Peyer's patch (tissue), 4 donors: Measurements from ENCODE around the gene CHRNG. TPM values are rescaled to one million over a fixed set of nuclear protein-coding genes. Genes with fewer than 3 reads are reported as not detected.
A peak's percentile ranks its signal among the peaks of the same experiment; 100 is the strongest.

ENCODE experiments used
- DNase-seq, 3 donors: peaks; one replicate each; pipeline ENCODE4 v3.0.0-alpha.2; 2017 to 2019
- H3K27ac ChIP-seq, 4 donors: fragments of 200-600 bp; sonication (generic); one replicate each; pipeline ENCODE4 v1.5.1; 2016 to 2019
- H3K27me3 ChIP-seq, 2 donors: fragments of 200-600 bp; sonication (generic); one replicate each; pipeline ENCODE4 v1.5.1; 2019
- H3K36me3 ChIP-seq, 3 donors: fragments of 200-600 bp; sonication (generic); one replicate each; pipeline ENCODE4 v1.5.1; 2016 to 2019
- H3K4me1 ChIP-seq, 4 donors: fragments of 200-600 bp; sonication (generic); one replicate each; pipeline ENCODE4 v1.5.1; 2016 to 2019
- H3K4me3 ChIP-seq, 4 donors: fragments of 200-600 bp; sonication (generic); 1 replicate in 3 of 4; 2 replicates in 1 of 4; pipeline ENCODE4 v1.5.1; 2016 to 2019; ENCODE audit warnings: mild to moderate bottlenecking in 1 of 4
- H3K9me3 ChIP-seq, 4 donors: fragments of 200-600 bp; sonication (generic); one replicate each; pipeline ENCODE4 v1.5.1; 2016 to 2019; ENCODE audit warnings: mild to moderate bottlenecking in 1 of 4
- POLR2A ChIP-seq, 2 donors: fragments of 450-650 bp; IDR thresholded peaks; one replicate each; pipeline ENCODE4 v1.5.1; 2017; ENCODE audit warnings: antibody characterized with exemption in 2 of 2, mild to moderate bottlenecking in 2 of 2, moderate library complexity in 2 of 2
- total RNA-seq, 4 donors: library from RNA; depleted of rRNA; stranded (reverse); fragments of >200 nt; gene quantifications; one replicate each; pipeline ENCODE4 v1.1.0, GENCODE V29; 2016
- TF ChIP-seq, protein P1 (sequence below), 6 experiments: fragments of 450-650 bp in 4 of 6; fragments of 200-600 bp in 2 of 6; sonication (generic) in 1 of 6; IDR thresholded peaks; one replicate each; pipeline ENCODE4 v1.5.1; 2017 to 2019; ENCODE audit warnings: antibody characterized with exemption in 6 of 6, mild to moderate bottlenecking in 3 of 6, moderate library complexity in 1 of 6

Gene CHRNG
- total RNA-seq, 4 donors from 2014 or later: not detected

DNA sequence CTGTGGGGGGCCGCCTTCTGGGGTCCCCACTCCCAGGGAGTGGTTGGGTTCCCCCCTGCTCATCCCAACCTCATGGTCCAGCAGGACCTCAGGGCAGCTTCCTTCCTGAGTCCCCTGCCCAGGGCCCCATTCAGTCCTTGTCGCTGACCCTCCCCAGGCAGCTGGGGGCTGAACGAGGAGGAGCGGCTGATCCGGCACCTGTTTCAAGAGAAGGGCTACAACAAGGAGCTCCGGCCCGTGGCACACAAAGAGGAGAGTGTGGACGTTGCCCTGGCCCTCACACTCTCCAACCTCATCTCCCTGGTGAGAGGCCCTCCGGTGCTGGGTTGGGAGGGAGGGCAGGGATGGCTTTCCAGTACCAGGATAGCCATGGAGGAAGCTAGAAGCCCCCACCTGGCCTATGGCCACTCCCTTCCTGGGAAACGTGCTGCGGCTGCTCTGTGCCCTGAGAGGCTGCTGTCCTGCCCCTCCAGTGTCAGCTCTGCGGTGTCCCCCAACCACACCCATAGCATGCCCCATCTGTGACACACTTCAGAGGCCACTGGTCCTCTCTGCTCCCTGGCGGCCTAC, 13.0 kb upstream of the CHRNG start:
- peaks cover 0 to 25% (median 16%) of the 10 kb centered on the region in 4 donors for H3K4me1 ChIP-seq
- H3K9me3 ChIP-seq: no peaks in the 10 kb centered on the region
- H3K4me3 ChIP-seq: no peak overlapping the region
- H3K27me3 ChIP-seq: peaks cover 0 to 27% of the 10 kb centered on the region in 2 donors
- no peaks in the 10 kb centered on the region for H3K36me3 ChIP-seq
- H3K27ac ChIP-seq: no peak overlapping the region
- DNase-seq: no peak
- TF ChIP-seq, protein P1, sequence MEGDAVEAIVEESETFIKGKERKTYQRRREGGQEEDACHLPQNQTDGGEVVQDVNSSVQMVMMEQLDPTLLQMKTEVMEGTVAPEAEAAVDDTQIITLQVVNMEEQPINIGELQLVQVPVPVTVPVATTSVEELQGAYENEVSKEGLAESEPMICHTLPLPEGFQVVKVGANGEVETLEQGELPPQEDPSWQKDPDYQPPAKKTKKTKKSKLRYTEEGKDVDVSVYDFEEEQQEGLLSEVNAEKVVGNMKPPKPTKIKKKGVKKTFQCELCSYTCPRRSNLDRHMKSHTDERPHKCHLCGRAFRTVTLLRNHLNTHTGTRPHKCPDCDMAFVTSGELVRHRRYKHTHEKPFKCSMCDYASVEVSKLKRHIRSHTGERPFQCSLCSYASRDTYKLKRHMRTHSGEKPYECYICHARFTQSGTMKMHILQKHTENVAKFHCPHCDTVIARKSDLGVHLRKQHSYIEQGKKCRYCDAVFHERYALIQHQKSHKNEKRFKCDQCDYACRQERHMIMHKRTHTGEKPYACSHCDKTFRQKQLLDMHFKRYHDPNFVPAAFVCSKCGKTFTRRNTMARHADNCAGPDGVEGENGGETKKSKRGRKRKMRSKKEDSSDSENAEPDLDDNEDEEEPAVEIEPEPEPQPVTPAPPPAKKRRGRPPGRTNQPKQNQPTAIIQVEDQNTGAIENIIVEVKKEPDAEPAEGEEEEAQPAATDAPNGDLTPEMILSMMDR (IDR thresholded peaks at IDR 0.05): no peak
- TF ChIP-seq POLR2A (IDR thresholded peaks at IDR 0.05): no peak

DNA sequence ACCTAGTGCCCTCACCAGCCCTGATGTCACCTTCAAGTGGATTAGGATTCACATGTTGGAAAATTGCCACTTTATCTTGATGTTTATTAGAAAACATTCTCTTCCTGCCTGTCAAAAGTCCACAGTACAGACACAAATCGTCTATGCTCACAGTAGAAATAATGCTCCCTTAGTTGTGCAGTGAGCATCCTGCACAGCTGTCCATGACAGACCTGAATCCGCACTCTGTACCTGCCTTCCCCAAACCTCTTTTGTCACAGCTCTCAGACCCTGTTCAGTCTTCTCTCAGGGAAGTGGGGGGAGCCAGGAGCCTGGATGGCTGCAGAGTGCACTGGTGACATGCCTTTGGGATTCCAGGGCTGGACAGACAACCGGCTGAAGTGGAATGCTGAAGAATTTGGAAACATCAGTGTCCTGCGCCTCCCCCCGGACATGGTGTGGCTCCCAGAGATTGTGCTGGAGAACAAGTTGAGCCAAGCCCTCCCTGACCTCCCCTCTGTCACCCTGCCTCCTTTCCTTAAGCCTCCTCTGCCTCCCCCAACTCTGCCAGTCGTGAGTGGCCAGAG, 11.5 kb upstream of the CHRNG start:
- TF ChIP-seq, protein P1 (IDR thresholded peaks at IDR 0.05): no peak
- TF ChIP-seq POLR2A (IDR thresholded peaks at IDR 0.05): no peak
- no peak overlapping the region for H3K27ac ChIP-seq

DNA sequence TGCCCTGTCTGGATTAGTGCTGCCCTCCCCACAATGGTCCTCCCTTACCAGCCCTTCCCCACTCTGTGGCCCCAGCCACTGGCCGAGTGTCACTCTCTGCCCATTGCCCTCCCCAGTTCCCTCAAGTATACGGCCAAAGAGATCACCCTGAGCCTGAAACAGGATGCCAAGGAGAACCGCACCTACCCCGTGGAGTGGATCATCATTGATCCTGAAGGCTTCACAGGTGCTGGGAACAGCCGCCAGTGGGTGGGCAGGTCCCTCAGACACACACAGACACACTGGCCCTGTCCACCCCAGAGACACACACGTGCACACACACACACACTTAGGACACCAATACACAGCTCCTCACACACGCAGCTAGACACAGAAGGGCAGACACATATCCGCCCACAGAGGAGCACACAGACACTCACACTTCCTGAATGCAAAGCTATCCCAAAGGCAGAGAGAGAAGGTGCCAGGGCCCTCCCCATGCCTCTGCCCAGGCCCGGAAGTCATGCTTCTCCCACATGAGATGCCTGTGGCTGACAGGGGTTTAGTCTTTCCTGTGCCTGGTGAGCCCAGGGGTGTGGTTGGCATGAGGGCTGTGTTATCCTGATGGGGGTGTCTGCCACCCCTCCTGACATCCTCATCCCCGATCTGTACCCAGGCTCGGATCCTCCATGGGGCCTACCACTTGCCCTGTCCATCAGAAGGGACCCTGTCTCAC, 10.6 kb upstream of the CHRNG start:
- TF ChIP-seq, protein P1 (IDR thresholded peaks at IDR 0.05): no peak
- no peak for TF ChIP-seq POLR2A (IDR thresholded peaks at IDR 0.05)
- peak in 1 of 3 donors; percentile 37 for DNase-seq
- peaks cover 0 to 9% of the 10 kb centered on the region in 2 donors for H3K27me3 ChIP-seq
- no peaks in the 10 kb centered on the region for H3K9me3 ChIP-seq
- H3K36me3 ChIP-seq: no peaks in the 10 kb centered on the region
- H3K27ac ChIP-seq: no peak overlapping the region
- H3K4me1 ChIP-seq: peaks cover 0 to 6% (median 2%) of the 10 kb centered on the region in 4 donors
- no peak overlapping the region for H3K4me3 ChIP-seq

More for the DNA sequence above, 11.5 kb upstream of the CHRNG start:
- Histone ChIP-seq H3K4me3 (no peak overlapping the region), H3K9me3 (no peaks in the 10 kb centered on the region), H3K4me1 (peaks cover 0 to 12% (median 6%) of the 10 kb centered on the region in 4 donors), H3K27me3 (peaks cover 0 to 18% of the 10 kb centered on the region in 2 donors), H3K36me3 (no peaks in the 10 kb centered on the region)
- DNase-seq: no peak

DNA sequence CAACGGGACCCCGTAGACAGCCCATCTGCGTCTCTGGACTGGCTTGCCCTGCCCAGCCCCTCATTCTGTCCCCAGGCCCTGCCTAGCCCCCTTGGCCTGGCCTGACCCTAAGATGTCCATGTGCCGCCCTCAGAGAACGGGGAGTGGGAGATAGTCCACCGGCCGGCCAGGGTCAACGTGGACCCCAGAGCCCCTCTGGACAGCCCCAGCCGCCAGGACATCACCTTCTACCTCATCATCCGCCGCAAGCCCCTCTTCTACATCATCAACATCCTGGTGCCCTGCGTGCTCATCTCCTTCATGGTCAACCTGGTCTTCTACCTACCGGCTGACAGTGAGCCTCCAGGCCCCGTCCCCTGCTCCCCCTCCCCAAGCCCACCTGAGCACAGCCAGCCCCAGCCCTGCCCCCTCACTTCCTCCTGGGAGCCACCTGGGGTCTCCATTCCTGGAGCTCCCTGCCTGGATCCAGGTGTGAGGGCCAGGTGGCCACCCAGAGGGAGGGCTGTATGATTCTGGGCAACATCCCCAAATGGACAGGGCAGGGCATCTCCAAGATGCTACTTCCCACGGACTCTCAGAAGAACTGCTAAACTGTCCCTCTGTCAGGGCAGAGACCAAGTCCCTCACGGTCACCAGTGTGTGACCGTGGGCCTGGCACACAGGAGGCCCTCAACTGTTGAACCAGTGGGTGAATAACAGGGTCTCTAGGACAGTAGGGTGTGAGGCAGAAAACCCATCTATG, 9.5 kb upstream of the CHRNG start:
- H3K27ac ChIP-seq: no peak overlapping the region
- H3K36me3 ChIP-seq: no peaks in the 10 kb centered on the region
- TF ChIP-seq, protein P1 (IDR thresholded peaks at IDR 0.05): no peak
- TF ChIP-seq POLR2A (IDR thresholded peaks at IDR 0.05): no peak
- H3K9me3 ChIP-seq: no peaks in the 10 kb centered on the region
- H3K27me3 ChIP-seq: no peaks in the 10 kb centered on the region
- H3K4me1 ChIP-seq: no peaks in the 10 kb centered on the region
- H3K4me3 ChIP-seq: no peak overlapping the region
- DNase-seq: peak in 1 of 3 donors; percentile 37

DNA sequence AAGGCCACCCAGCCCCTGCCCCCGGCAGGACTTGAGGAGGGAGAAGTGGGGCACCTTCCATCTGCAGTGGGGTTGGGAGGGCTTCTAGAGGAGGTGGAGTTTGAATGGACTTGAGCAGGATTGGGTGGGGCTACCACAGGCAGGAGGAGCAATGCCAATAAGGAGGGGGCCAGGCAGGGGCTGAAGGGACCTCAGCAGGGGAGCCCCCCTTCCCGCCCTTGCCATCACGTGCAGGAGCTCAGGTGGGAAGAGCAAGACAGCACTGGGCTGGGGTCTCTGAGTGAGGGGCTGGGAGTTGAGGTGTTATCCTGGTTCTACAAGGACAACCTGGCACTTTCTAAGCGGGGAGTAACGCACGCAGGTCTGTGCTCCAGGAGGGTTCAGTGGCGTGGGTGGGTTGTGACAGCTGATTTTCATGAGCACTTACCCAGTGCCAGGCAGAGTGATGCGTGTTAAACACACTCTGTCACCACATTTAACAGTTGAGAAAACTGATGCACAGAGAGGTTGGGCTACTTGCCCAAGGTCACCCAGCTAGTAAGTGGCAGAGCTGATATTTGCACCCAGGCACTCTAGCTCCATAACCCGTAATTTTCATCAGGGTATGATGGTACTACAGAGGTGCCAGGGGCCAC, 8.7 kb upstream of the CHRNG start:
- Histone ChIP-seq H3K27me3 (no peaks in the 10 kb centered on the region), H3K4me3 (no peak overlapping the region), H3K9me3 (peaks cover 0 to 2% (median 0%) of the 10 kb centered on the region in 4 donors), H3K36me3 (no peaks in the 10 kb centered on the region), H3K4me1 (no peaks in the 10 kb centered on the region), H3K27ac (no peak overlapping the region)
- TF ChIP-seq, protein P1 (IDR thresholded peaks at IDR 0.05): no peak
- TF ChIP-seq POLR2A (IDR thresholded peaks at IDR 0.05): no peak
- peak in 1 of 3 donors; percentile 19 for DNase-seq
